ENCODE data around the gene WDFY2. TPM values are rescaled to one million over a fixed set of nuclear protein-coding genes. Genes with fewer than 3 reads are reported as not detected.

Gene WDFY2
- total and polyA plus RNA-seq, 4 donors: 3.4 to 10.5 (median 5.8) TPM

DNA sequence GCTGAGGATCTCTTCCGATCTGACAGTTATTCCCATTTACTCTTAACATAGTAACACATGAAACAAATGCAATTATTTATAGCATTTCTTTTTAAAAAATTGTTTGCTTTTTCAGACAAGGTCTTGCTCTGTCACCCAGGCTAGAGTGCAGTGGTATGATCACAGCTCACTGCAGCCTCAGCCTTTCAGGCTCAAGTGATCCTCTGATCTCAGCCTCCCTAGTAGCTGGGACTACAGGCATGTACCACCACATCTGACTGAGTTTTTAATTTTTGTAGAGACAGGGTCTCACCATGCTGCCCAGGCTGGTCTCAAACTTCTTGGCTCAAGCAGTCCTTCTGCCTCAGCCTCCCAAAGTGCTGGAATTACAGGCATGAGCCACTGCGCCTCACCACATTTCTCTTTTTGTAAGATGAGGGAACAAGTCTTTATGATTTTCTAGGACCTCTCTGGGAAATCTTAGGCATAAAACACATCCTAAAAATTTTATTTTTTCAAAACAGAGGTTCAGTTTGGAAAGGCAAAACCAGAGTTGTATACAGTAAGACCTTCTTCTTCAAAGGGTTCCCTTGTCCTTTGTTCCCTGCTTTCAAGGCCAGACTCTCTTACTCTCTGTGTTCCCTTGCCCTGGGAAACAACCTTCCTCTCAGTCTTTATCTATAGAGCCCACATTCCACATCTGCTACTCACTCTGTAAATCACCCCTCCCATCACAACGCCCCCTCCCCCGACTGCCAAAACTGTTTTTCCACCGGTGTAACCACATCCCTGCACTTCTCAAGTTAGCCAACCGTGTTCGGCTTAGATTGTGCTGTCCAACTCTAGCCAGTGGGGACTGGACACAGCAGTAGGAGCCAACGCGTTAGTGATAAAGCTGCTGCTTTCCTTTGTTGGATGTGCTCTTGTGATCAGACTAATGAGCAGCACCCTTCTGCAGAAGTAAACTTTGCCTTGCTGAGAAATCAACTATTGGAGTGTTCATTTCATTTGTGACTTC, 163.5 kb downstream of the WDFY2 start:
- Histone ChIP-seq H3K27me3 (ENCODE audit: control insufficient read depth in 4 of 4, insufficient read depth in 4 of 4, low read length in 3 of 4) (no peaks in the 10 kb centered on the region), H3K4me1 (ENCODE audit: control insufficient read depth in 4 of 4, insufficient read depth in 4 of 4, low read length in 3 of 4) (peaks cover 0 to 4% (median 1%) of the 10 kb centered on the region in 4 donors), H3K9me3 (ENCODE audit: control insufficient read depth in 4 of 4, low read length in 3 of 4) (peaks cover 2 to 6% (median 3%) of the 10 kb centered on the region in 4 donors), H3K9ac (ENCODE audit: low read depth in 1 of 2, low read length in 2 of 2) (no peak overlapping the region), H3K4me3 (ENCODE audit: low read depth in 1 of 3, low read length in 3 of 3) (no peak overlapping the region), H3K27ac (ENCODE audit: low read depth in 1 of 2, low read length in 2 of 2) (no peak overlapping the region), H3K36me3 (ENCODE audit: control insufficient read depth in 4 of 4, insufficient read depth in 3 of 4, low read depth in 1 of 4, low read length in 3 of 4) (peaks cover 0 to 16% (median 7%) of the 10 kb centered on the region in 4 donors)
- WGBS: 93% methylated on average over 9 of the region's 9 CpGs
- TF ChIP-seq, protein P1, sequence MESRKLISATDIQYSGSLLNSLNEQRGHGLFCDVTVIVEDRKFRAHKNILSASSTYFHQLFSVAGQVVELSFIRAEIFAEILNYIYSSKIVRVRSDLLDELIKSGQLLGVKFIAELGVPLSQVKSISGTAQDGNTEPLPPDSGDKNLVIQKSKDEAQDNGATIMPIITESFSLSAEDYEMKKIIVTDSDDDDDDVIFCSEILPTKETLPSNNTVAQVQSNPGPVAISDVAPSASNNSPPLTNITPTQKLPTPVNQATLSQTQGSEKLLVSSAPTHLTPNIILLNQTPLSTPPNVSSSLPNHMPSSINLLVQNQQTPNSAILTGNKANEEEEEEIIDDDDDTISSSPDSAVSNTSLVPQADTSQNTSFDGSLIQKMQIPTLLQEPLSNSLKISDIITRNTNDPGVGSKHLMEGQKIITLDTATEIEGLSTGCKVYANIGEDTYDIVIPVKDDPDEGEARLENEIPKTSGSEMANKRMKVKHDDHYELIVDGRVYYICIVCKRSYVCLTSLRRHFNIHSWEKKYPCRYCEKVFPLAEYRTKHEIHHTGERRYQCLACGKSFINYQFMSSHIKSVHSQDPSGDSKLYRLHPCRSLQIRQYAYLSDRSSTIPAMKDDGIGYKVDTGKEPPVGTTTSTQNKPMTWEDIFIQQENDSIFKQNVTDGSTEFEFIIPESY (IDR thresholded peaks at IDR 0.05): no peak
- DNase-seq (ENCODE audit: low spot score): no peak

GRCh38 chr13:51756651-51757050, 172.4 kb downstream of the WDFY2 start:
- TF ChIP-seq JUND (IDR thresholded peaks at IDR 0.05) (no peak), CTCF (IDR thresholded peaks at IDR 0.05; ENCODE audit: low read depth, low read length, missing input control) (no peak), FOXA2 (IDR thresholded peaks at IDR 0.05) (no peak), MAX (IDR thresholded peaks at IDR 0.05) (no peak), REST (IDR thresholded peaks at IDR 0.05) (no peak)
- Histone ChIP-seq H3K9me3 (ENCODE audit: control insufficient read depth in 4 of 4, low read length in 3 of 4) (no peaks in the 10 kb centered on the region), H3K4me3 (ENCODE audit: low read depth in 1 of 3, low read length in 3 of 3) (no peak overlapping the region), H3K27me3 (ENCODE audit: control insufficient read depth in 4 of 4, insufficient read depth in 4 of 4, low read length in 3 of 4) (no peaks in the 10 kb centered on the region), H3K4me1 (ENCODE audit: control insufficient read depth in 4 of 4, insufficient read depth in 4 of 4, low read length in 3 of 4) (no peaks in the 10 kb centered on the region), H3K36me3 (ENCODE audit: control insufficient read depth in 4 of 4, insufficient read depth in 3 of 4, low read depth in 1 of 4, low read length in 3 of 4) (peaks cover 19 to 57% (median 35%) of the 10 kb centered on the region in 4 donors), H3K9ac (ENCODE audit: low read depth in 1 of 2, low read length in 2 of 2) (no peak overlapping the region), H3K27ac (ENCODE audit: low read depth in 1 of 2, low read length in 2 of 2) (no peak overlapping the region)
- DNase-seq (ENCODE audit: low spot score): no peak
- 93% methylated on average over 2 of the region's 2 CpGs for WGBS

DNA sequence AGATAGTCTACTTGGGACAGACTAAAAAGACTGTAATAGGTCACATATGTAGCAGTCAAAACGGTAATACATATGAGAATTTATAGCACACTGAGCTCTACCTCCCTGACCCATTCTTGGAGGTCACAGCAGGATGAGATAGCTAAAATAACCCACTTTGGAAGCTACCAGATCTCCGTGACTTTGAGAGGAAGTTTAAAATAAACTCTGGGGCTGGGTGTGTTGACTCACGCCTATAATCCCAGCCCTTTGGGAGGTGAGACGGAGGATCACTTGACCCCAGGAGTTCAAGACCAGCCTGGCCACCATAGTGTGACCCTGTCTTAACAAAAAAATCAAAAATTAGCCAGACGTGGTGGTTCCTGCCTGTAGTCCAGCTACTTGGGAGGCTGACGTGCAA, 174.4 kb downstream of the WDFY2 start:
- DNase-seq (ENCODE audit: low spot score): no peak
- H3K9ac ChIP-seq (ENCODE audit: low read depth in 1 of 2, low read length in 2 of 2): no peak overlapping the region
- no peaks in the 10 kb centered on the region for H3K27me3 ChIP-seq (ENCODE audit: control insufficient read depth in 4 of 4, insufficient read depth in 4 of 4, low read length in 3 of 4)
- no peaks in the 10 kb centered on the region for H3K9me3 ChIP-seq (ENCODE audit: control insufficient read depth in 4 of 4, low read length in 3 of 4)
- no peak overlapping the region for H3K27ac ChIP-seq (ENCODE audit: low read depth in 1 of 2, low read length in 2 of 2)
- 93% methylated on average over 6 of the region's 6 CpGs for WGBS
- H3K4me1 ChIP-seq (ENCODE audit: control insufficient read depth in 4 of 4, insufficient read depth in 4 of 4, low read length in 3 of 4): no peaks in the 10 kb centered on the region
- no peak overlapping the region for H3K4me3 ChIP-seq (ENCODE audit: low read depth in 1 of 3, low read length in 3 of 3)
- peaks cover 14 to 58% (median 28%) of the 10 kb centered on the region in 4 donors for H3K36me3 ChIP-seq (ENCODE audit: control insufficient read depth in 4 of 4, insufficient read depth in 3 of 4, low read depth in 1 of 4, low read length in 3 of 4)
- TF ChIP-seq ATF3 (IDR thresholded peaks at IDR 0.05) (no peak), YY1 (IDR thresholded peaks at IDR 0.05) (no peak), TAF1 (conservative IDR thresholded peaks at IDR 0.05) (no peak), REST (IDR thresholded peaks at IDR 0.05) (no peak), FOXA2 (IDR thresholded peaks at IDR 0.05) (no peak), EGR1 (IDR thresholded peaks at IDR 0.05; ENCODE audit: low read depth in 2 of 2) (no peak), NR2F2 (IDR thresholded peaks at IDR 0.05) (no peak), FOXA1 (IDR thresholded peaks at IDR 0.05) (no peak), HNF4G (IDR thresholded peaks at IDR 0.05) (no peak)
